PC-3 (cell line): Measurements from ENCODE around the gene FAM107B.

Experiments
- EZH2phosphoT487 ChIP-seq: fragments of 300-600 bp; sonication (generic); IDR thresholded peaks from 2 replicates; pipeline ENCODE4 v1.6.1; 2018; ENCODE audit warnings: mild to moderate bottlenecking, antibody characterized with exemption, low read length, borderline replicate concordance
- TF ChIP-seq, protein P1 (sequence below): fragments of 300-600 bp; sonication (generic); conservative IDR thresholded peaks from 2 replicates; pipeline ENCODE4 v1.5.1; 2017; ENCODE audit warnings: antibody characterized with exemption, low read depth, mild to moderate bottlenecking, low read length

GRCh38 chr10:14724931-14725330 is 49.8 kb downstream of the FAM107B start:
- TF ChIP-seq, protein P1, sequence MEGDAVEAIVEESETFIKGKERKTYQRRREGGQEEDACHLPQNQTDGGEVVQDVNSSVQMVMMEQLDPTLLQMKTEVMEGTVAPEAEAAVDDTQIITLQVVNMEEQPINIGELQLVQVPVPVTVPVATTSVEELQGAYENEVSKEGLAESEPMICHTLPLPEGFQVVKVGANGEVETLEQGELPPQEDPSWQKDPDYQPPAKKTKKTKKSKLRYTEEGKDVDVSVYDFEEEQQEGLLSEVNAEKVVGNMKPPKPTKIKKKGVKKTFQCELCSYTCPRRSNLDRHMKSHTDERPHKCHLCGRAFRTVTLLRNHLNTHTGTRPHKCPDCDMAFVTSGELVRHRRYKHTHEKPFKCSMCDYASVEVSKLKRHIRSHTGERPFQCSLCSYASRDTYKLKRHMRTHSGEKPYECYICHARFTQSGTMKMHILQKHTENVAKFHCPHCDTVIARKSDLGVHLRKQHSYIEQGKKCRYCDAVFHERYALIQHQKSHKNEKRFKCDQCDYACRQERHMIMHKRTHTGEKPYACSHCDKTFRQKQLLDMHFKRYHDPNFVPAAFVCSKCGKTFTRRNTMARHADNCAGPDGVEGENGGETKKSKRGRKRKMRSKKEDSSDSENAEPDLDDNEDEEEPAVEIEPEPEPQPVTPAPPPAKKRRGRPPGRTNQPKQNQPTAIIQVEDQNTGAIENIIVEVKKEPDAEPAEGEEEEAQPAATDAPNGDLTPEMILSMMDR, result no peak
- TF ChIP-seq EZH2phosphoT487, result no peak
